HG03097 (cell line): ENCODE data around the gene TAS1R3.
A peak's percentile ranks its signal among the peaks of the same experiment; 100 is the strongest.
"Not testable (repeated sequence)": the region's sequence is repeated elsewhere in the genome, so short reads cannot be mapped to it uniquely, and the experiment has no call there.

Source experiments
- ATAC-seq: cut with Tn5 transposase; IDR thresholded peaks from one replicate; pipeline ENCODE4 v1.9.1; 2021; ENCODE audit not compliant: unreplicated experiment, low FRiP score

The TAS1R3 gene

DNA sequence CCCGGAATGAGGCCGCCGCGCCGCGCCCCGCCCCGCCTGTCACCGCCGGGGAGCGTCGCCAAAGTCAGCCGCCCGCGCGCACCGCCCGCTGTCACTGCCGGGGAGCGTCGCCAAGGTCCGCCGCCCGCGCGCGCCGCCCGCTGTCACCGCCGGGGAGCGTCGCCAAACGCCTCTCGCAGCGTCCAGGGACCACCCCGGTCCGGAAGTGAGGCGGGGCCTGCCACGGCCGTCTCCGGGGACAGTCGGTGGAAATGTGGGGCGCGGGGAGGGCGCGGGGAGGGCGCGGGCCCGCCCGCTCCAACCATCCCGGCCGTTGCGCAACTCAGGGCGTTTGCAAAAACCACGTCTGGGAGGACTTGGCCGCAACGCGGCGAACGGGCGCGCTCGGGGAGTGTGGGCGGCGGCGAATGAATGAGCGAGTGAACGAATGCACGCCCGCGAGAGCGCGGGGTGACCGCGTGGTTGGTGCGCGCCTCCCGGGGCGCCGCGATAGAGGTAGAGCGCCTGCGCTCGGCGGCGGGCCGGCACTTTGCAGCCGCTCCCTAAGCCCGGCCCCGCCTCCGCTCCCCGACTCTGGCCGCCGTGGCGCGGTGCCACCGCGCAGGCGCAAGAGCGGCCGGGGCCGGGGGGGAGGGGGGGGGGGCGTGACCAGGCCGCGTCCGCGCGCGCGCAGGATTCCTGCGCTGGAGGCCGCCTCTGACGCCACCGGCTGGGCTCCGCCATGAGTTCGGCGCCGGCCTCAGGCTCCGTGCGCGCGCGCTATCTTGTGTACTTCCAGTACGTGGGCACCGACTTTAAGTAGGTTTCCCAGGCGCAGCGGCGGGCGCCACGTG, 22.9 kb upstream of the TAS1R3 start, which contains the start of the genes ACAP3 and PUSL1:
Gene ACAP3 (minus strand): TSS at position 8 of the 833 bp plus-strand sequence. CDS start 115 bp downstream, outside the sequence.
Gene PUSL1 (plus strand): TSS at position 675 of the 833 bp plus-strand sequence. CDS start 47 bp downstream, at position 722.
- ATAC-seq = peak; percentile 55

DNA sequence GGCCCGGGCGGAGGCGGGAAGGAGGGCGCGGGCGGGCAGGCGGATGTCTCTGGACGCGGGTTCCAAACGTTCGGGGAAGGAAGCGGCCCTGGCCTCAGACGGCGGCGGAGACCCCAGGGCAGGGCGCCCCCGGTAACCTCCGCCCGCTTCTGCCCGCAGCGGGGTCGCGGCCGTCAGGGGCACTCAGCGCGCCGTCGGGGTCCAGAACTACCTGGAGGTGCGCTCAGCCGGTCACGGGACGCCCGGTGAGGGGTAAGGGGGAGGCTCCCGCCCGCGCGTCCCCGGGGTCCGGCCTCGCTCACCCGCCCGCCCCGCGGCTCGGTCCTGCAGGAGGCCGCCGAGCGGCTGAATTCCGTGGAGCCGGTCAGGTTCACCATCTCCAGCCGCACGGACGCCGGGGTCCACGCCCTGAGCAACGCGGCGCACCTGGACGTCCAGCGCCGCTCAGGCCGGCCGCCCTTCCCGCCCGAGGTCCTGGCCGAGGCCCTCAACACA, 22.3 kb upstream of the TAS1R3 start:
- ATAC-seq = peak; percentile 0

DNA sequence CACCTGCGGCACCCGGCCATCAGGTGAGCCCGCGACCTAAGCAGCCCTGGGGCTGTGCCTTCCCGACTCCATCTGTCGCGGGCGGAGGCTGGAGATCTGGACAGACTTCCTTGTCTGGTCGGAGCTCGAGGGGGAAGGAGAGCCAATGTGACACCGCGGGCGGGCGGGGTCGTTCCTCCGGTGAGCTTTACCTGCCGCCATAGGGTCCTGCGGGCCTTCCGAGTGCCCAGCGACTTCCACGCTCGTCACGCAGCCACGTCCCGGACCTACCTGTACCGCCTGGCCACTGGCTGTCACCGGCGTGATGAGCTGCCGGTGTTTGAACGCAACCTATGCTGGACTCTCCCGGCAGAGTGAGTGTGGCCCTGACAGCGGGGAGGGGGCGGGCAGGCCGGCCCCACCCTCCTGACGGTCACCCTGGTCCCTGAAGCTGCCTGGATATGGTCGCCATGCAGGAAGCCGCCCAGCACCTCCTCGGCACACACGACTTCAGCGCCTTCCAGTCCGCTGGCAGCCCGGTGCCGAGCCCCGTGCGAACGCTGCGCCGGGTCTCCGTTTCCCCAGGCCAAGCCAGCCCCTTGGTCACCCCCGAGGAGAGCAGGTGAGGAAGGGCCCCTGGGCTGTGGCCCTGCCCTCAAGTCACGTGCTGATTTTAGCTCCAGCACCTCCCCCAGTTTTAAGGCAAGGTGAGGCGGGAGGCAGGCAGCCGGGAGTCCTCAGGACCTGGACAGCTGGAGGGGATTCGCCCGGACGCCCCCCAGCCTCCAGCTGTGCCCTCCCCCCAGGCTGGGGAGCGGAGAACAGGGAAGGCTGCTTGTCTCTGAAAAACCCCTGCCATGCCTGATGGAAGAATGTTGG, 21.6 kb upstream of the TAS1R3 start:
- ATAC-seq = no peak

DNA sequence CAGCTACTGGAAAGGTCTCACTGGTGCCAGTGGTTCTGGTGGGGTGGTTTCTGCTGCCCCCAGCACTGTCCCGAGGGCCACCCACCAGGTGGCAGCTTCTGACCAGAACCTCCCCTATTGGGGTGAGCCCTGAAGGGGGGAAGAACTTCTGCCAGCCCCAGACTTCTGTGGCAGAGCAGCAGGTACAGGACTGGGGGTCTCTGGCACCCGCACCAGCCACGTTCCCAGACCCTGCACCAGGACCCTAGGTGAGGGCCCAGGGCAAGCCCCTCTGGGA, 21.0 kb upstream of the TAS1R3 start:
- ATAC-seq = no peak

DNA sequence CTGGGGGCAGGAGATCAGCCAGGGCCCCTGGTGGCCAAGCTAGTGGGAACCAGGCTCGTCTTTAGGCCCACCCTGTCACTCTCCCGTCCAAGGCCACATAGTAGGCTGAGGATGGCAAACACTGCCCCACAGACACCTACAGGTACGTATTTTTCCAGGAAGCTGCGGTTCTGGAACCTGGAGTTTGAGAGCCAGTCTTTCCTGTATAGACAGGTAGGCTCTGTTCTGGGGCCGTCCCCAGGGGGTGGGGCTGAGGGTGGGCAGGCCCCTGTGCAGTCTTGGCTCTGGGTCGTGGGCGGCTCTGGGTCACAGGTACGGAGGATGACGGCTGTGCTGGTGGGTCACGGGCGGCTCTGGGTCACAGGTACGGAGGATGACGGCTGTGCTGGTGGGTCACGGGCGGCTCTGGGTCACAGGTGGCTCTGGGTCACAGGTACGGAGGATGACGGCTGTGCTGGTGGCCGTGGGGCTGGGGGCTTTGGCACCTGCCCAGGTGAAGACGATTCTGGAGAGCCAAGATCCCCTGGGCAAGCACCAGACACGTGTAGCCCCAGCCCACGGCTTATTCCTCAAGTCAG, 20.5 kb upstream of the TAS1R3 start:
- no peak for ATAC-seq

DNA sequence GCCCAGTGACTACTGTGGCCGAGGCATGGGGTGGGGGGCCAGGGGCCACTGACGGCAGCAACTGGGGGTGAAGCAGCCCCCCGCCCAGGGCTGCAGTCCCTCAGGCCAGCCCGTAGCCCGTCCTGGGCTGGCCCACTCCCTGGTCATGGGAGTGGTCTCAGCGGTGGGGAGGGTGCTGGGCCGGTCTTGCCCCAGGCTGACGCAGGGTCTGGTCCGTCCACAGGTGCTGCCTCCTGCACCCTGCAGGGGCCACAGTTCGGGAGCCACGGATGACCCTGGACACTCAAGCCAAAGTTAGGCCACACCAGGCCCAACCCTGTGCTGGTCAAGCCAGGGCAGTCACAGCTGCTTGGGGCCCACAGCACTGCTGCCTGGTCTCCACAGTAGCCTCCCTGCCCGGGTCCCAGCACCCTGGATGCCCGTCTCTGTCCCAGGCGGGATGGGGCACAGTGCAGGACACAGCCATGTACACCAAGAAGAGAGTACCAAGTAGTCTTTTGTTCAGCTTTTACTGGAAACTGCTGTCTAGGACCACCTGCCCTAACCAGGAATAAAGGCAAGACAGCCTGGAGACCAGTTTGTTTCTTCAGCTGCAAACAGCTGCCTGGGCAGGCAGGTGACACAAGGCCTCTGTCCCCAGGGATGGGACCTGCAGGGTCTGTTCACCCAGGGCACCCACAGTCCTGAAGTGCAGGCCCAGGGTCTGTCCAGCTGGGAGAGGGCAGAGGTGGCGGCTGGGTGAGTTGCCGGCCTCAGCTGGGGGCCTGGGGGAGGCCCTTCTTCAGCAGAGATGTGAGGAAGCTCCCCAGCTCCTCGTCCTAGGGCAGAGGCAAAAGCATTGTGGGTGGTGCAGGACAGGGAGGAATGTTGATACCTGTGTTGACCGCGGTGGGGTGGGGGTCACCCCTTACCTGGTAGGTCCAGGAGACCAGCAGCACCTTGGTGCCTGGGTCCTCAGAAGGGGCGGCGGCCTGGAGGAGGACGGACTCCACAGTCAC, 19.7 kb upstream of the TAS1R3 start:
- no peak for ATAC-seq

DNA sequence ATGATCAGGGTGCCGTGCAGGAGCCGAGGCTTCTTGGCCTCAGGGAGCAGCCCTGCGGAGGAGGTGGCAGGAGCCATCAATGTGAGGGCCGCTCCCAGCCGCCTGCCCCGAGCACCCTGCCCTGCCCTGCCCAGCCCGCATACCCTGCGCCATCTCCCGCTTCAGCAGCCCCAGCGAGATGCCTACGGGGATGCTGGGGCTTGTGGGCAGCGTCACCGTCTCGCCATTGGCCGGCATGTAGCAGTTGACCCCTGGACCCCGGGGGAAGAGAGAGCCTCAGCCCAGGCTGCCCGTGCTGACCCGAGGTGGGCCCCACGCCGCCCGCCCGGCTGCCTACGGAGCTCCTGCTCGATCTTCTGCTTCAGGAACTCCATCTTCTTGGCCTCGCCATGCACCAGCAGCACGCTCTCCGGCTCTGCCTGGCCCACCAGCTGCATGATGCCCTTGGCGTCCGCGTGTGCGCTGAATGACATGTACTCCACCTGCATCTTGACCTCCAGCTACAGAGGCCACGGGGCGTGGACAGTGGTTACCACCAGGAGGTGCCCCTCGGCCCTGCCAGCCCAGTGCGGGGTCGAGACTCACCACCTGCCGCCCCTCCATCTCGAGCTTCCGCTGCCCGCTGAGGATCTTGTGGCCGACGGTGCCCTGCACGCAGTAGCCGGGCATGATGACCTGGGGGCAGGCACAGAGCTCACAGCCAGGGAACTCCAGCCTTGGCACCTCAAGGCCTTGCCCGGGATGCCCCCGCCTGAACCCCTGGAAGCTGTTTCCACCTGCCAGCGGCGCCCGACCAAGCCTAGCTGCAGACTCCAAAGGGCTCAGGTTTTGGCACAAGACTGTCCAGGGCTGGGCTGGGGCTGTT, 18.4 kb upstream of the TAS1R3 start:
- no peak for ATAC-seq

DNA sequence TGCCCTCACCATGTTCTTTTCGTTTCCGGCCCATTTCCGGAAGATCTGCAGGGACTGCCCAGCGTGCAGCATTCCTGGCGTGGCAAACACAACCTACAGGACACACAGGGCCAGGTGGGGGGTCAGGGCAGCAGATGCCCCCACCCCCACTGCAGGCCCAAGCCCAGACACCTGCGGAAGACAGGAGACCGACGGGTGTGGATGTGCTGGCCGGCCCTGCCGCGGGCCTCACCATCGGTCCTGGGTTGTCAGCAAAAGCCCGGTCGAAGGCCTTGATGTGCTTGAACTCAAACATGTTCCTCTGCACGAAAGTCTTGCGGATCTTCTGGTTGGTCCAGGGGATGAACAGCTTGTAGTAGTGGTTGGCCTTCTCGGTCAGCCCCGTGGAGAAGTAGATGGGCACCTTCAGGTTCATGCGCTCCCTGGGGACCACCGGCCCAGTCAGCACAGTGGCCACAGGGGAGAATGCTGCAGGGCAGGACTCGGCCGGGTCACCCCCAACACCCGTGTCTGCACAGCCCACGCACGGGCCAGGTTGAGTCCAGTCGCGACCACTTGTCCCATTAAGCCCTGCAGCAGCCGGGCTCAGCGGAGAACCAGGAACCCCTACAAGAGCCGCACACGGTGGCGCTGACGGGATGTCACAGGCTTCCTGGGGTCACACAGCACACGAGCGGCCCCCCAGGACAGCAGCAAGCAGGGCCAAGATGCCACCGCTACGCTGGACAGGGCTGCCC, 17.4 kb upstream of the TAS1R3 start:
- ATAC-seq = no peak

DNA sequence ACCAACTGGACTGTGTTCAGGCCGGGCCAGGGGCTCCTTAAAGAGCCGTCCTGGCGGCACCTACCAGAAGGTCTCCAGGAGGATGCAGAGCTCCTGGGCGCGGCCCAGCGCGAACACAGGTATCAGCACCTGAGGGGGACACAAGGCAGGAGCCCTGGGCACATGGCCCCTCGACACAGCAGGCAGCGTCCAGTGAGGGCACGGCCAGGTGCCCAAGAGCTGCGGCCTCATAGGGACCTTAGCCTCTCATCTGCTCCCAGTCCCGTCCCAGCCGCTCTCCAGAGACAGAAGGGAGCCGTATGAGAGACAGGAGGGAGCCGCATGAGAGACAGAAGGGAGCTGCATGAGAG, 16.9 kb upstream of the TAS1R3 start:
- no peak for ATAC-seq

DNA sequence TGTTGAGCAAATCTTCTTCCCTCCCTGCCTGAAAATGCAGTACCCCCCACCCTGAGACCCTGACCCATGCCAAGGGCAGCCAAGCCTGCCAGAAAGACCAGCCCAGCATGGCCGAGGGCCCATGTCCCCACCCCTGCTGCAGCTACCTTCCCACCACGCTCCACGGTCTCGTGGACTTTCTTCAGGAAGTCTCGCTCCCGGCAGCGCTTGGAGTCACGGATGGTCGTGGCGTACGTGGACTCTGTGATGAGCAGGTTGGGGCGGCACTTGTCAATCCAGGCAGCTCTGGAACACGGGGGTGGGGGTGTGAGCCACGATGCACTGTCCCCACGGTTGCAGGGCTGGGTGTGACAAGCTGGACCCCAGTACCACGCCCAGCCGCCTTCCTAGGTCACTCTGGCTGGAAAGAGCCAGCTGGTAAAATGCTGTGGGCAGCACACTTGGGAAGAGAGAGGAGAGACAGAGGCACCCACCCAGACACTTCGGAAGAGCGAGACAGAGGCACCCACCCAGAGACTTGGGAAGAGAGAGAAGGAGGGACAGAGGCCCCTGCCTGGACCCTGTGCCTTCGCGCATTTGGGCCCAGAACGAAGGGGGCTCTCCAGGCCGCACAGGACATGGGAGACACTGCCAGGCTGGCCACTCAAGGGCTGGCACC, 16.3 kb upstream of the TAS1R3 start:
- ATAC-seq = no peak

DNA sequence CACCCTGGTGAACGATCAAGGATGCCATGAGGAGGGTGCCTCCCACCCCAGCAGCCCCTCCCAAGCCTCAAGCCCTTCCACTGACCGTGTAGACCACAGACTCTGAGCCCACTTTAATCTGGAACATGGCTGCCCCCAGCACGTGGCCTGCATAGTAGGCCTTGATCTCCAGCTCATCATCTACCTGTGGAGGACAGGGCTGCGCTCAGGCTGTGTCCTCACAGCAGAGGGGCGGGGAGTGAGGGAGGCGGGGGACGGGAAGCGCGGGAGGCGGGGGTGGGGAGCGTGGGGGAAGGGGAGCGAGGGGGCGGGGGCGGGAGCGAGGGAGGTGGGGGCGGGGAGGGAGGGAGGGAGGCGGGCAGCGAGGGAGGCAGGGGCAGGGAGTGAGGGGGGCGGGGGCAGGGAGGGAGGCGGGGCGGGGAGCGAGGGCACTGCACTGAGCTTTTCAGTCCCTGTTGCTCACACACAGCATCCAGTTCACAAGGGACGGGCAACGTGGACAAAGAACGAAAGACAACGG, 15.6 kb upstream of the TAS1R3 start:
- no peak for ATAC-seq

DNA sequence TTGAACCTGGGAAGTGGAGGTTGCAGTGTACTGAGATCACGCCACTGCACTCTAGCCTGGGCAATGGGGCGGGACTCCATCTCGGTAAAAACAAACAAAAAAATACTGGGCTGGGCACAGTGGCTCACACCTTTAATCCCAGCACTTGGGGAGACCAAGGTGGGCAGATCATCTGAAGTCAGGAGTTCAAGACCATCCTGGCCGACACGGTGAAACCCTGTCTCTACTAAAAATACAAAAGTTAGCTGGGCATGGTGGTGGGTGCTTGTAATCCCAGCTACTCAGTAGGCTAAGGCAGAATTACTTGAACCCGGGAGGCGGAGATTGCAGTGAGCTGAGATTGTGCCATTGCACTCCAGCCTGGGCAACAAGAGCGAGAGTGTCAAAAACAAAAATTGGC, 14.9 kb upstream of the TAS1R3 start:
- ATAC-seq = not testable (repeated sequence)

DNA sequence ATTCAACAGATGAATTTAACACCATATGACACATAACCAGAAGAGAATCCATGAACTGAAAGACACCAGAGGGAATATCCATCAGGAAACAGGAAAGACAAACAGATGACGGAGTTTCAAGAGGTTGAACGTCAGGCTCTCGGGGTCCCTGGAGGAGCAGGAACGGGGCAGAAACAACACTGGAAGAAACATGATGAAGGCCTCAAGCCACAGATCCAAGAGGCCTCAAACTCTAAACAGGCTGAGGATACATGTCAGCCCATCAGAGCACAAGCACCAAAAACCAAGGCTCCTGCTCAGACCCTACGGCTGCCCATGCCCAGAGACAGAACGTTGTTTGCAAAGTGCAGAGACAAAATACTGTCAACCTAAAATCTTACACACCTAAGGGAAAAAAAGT, 13.7 kb upstream of the TAS1R3 start:
- no peak for ATAC-seq

DNA sequence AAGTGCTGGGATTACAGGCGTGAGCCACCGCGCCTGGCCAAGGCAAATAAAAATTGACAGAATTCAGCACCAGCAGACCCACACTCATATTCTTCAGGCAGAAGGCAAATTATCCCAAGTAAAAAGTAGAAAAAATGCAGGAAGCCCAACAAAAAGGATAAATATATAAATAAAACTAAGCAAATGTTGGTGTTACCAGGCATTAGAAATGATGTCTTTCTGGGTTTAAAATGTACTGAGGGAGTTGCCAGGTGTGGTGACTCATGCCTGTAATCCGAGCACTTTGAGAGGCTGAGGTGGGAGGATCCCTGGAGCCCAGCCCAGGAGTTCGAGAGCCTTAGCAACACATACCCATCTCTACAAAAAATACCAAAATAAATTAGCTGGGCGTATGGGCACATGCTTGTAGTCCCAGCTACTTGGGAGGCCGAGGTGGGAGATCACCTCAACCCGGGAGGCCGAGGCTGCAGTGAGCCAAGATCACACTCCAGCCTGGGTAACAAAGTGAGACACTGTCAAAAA, 12.9 kb upstream of the TAS1R3 start:
- no peak for ATAC-seq

DNA sequence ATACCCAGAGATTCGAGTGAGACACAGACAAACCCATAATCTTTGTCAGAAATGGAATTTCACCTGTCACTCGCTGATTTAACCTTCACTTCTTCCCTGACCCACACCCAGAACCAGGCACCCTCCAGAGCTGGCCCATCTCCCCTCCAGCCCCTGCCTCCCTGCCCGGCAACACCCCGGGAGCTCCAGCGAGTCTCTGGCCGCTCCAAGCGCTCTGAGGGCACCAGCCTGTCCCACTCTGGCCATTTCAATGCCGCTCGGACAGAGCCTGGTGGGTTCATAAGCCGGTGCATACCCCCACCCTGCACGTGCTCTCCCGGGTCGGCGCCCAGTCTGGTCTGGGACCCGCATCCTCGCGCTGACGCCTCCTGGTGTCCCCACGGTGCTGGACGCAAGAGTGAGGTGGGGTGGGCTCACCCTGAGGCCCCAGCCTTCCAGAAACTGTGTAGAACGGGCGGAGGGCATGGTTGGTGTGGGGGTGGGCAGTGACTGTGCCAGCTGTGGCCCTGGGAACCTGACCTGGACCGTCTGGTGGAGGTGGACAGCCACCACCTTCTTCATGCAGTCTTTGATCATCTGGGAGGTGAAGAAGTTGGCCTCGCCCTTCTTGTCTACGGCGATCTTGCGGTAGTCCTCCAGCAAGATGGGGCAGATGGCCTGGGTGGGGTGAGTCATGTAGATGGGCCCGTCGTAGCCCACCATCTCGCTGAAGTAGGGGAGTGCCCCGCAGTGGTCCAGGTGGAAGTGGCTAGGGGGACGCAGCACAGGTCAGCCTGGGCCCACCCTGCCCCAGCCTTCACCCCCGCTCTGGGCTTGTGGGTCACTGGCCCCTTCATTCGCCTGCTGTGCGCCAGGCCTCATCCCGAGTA, 12.1 kb upstream of the TAS1R3 start:
- no peak for ATAC-seq

DNA sequence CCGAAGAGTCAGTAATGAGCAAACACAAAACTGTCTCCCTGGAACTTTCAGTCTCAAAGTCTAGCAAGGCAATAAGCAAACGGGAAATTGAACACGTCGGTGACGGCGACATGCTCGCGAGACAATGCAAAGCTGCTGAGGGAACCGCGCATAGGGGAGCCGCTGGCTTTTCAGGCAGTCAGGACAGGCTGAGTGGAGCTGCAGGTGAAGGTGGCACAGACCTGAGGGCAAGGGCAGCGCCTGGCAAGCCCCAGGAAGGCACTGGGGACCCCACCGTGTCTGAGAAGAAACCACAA, 11.5 kb upstream of the TAS1R3 start:
- no peak for ATAC-seq
